H1 (cell line): Measurements from ENCODE around the gene SCNN1A. TPM values are rescaled to one million over a fixed set of nuclear protein-coding genes. Genes with fewer than 3 reads are reported as not detected.

Experiments used
- CTCF ChIA-PET: fragments of 300-600 bp; sonication (Branson Sonifier 250); formaldehyde crosslinking; loops from one replicate; lab custom pipeline; 2021; ENCODE audit not compliant: partially characterized antibody; lab: Charles Lee
- POLR2A ChIA-PET: fragments of 300-600 bp; sonication (Branson Sonifier 250); formaldehyde crosslinking; loops from one replicate; lab custom pipeline; 2021; ENCODE audit warnings: inconsistent platforms; ENCODE audit not compliant: partially characterized antibody; lab: Charles Lee
- DNase-seq, 2 experiments: peaks; one replicate each; pipeline versions ENCODE4 v3.0.0 to v3.0.0-alpha.2; 2010 to 2022; ENCODE audit warnings: low spot score in 2 of 2, low read depth in 1 of 2, mixed read lengths in 1 of 2
- FAIRE-seq: peaks from 2 replicates; lab custom pipeline; 2011; peaks lifted over from hg19 to GRCh38; lab: Jason Lieb, UNC
- H2AFZ ChIP-seq: 2 replicates; pipeline ENCODE4 v1.8.1; 2012; ENCODE audit warnings: low read length, inconsistent platforms
- H2AK5ac ChIP-seq: 2 replicates; pipeline ENCODE4 v1.6.1; 2013; ENCODE audit warnings: low read depth, low read length
- H2BK120ac ChIP-seq: replicated peaks from 2 replicates; pipeline ENCODE3; 2013; ENCODE audit warnings: low read depth, low read length, inconsistent platforms
- H2BK12ac ChIP-seq: 2 replicates; pipeline ENCODE4 v1.6.1; 2013; ENCODE audit warnings: low read depth, low read length
- H2BK15ac ChIP-seq: 2 replicates; pipeline ENCODE4 v1.6.1; 2013; ENCODE audit warnings: low read length
- H2BK20ac ChIP-seq: 2 replicates; pipeline ENCODE4 v1.6.1; 2013; ENCODE audit warnings: low read length
- H2BK5ac ChIP-seq: 2 replicates; pipeline ENCODE4 v1.6.1; 2013; ENCODE audit warnings: low read depth, low read length
- H3K14ac ChIP-seq: 2 replicates; pipeline ENCODE4 v1.6.1; 2013; ENCODE audit warnings: inconsistent platforms; ENCODE audit not compliant: insufficient read length
- H3K18ac ChIP-seq: 2 replicates; pipeline ENCODE4 v1.6.1; 2013; ENCODE audit warnings: low read length; ENCODE audit errors: extremely low read depth
- H3K23ac ChIP-seq: 2 replicates; pipeline ENCODE4 v1.6.1; 2013; ENCODE audit warnings: inconsistent platforms; ENCODE audit not compliant: insufficient read length
- H3K23me2 ChIP-seq: 2 replicates; pipeline ENCODE4 v1.6.1; 2013; ENCODE audit warnings: low read depth, low read length
- H3K27ac ChIP-seq: 2 replicates; pipeline ENCODE4 v1.6.1; 2011; ENCODE audit warnings: low read depth, low read length, inconsistent platforms
- H3K27me3 ChIP-seq, 4 experiments: replicated peaks in 1 of 4; 1 replicate in 1 of 4; 2 replicates in 3 of 4; pipeline versions ENCODE4 v1.6.1 to v1.8.1; 2011 to 2013; ENCODE audit warnings: low read length in 3 of 4, mild to moderate bottlenecking in 3 of 4, inconsistent platforms in 2 of 4, mixed read lengths in 2 of 4, moderate library complexity in 1 of 4; ENCODE audit not compliant: control insufficient read depth in 3 of 4, insufficient read depth in 3 of 4; ENCODE audit errors: extremely low read depth in 1 of 4
- H3K36me3 ChIP-seq, 4 experiments: 2 replicates each; pipeline versions ENCODE4 v1.6.1 to v1.8.1; 2011 to 2013; ENCODE audit warnings: mild to moderate bottlenecking in 4 of 4, low read length in 3 of 4, moderate library complexity in 2 of 4, control low read depth in 1 of 4, inconsistent platforms in 1 of 4; ENCODE audit not compliant: insufficient read depth in 4 of 4, control insufficient read depth in 2 of 4
- H3K4ac ChIP-seq: replicated peaks from 2 replicates; pipeline ENCODE3; 2013; ENCODE audit warnings: low read length, low read depth, mixed read lengths, inconsistent platforms; ENCODE audit not compliant: insufficient read length
- H3K4me1 ChIP-seq, 4 experiments: replicated peaks in 1 of 4; 1 replicate in 1 of 4; 2 replicates in 3 of 4; pipeline versions ENCODE4 v1.6.1 to v1.8.1; 2011 to 2013; ENCODE audit warnings: low read length in 3 of 4, inconsistent platforms in 2 of 4, mixed read lengths in 1 of 4; ENCODE audit not compliant: insufficient read depth in 4 of 4, control insufficient read depth in 3 of 4
- H3K4me2 ChIP-seq, 2 experiments: 2 replicates each; pipeline versions ENCODE4 v1.6.1 to v1.8.1; 2011 to 2013; ENCODE audit warnings: low read depth in 2 of 2, low read length in 2 of 2, control low read depth in 1 of 2, inconsistent platforms in 1 of 2, mild to moderate bottlenecking in 1 of 2; ENCODE audit not compliant: insufficient read depth in 1 of 2
- H3K4me3 ChIP-seq, 4 experiments: fragments of 200-600, 300-600 bp in 1 of 4; sonication (generic), shearing (Covaris generic), sonication (Bioruptor Twin) in 1 of 4; 2 replicates each; pipeline versions ENCODE4 v1.5.1 to v1.8.1; 2011 to 2016; ENCODE audit warnings: low read length in 4 of 4, low read depth in 3 of 4, control low read depth in 2 of 4, inconsistent platforms in 2 of 4, mild to moderate bottlenecking in 2 of 4, mixed read lengths in 1 of 4, moderate library complexity in 1 of 4; ENCODE audit not compliant: insufficient read depth in 2 of 4; ENCODE audit errors: extremely low read depth in 1 of 4
- H3K56ac ChIP-seq: replicated peaks from 2 replicates; pipeline ENCODE3; 2013; ENCODE audit warnings: low read depth, mild to moderate bottlenecking, mixed read lengths, low read length, inconsistent platforms; ENCODE audit not compliant: insufficient read length
- H3K79me1 ChIP-seq: 2 replicates; pipeline ENCODE4 v1.6.1; 2013; ENCODE audit warnings: low read depth, low read length, control low read depth
- H3K79me2 ChIP-seq, 2 experiments: 2 replicates each; pipeline versions ENCODE4 v1.6.1 to v1.8.1; 2012 to 2013; ENCODE audit warnings: low read length in 2 of 2, mild to moderate bottlenecking in 2 of 2, inconsistent platforms in 1 of 2; ENCODE audit not compliant: insufficient read depth in 2 of 2, control insufficient read depth in 1 of 2
- H3K9ac ChIP-seq, 4 experiments: replicated peaks in 1 of 4; 1 replicate in 1 of 4; 2 replicates in 3 of 4; pipeline versions ENCODE4 v1.6.1 to v1.8.1; 2011 to 2013; ENCODE audit warnings: low read depth in 3 of 4, low read length in 3 of 4, control low read depth in 2 of 4, mild to moderate bottlenecking in 2 of 4, moderate library complexity in 2 of 4, inconsistent platforms in 1 of 4; ENCODE audit errors: extremely low read depth in 1 of 4
- H3K9me3 ChIP-seq, 2 experiments: 2 replicates each; pipeline versions ENCODE4 v1.6.1 to v1.8.1; 2012 to 2013; ENCODE audit warnings: mild to moderate bottlenecking in 2 of 2, moderate library complexity in 2 of 2, control low read depth in 1 of 2, inconsistent platforms in 1 of 2, low read depth in 1 of 2, low read length in 1 of 2, mixed read lengths in 1 of 2; ENCODE audit not compliant: insufficient read depth in 2 of 2
- H4K20me1 ChIP-seq, 2 experiments: replicated peaks in 1 of 2; 2 replicates each; pipeline versions ENCODE3 to v1.8.1; 2011 to 2013; ENCODE audit warnings: inconsistent platforms in 2 of 2, low read length in 2 of 2, mild to moderate bottlenecking in 1 of 2; ENCODE audit not compliant: insufficient read depth in 2 of 2, control insufficient read depth in 1 of 2
- H4K5ac ChIP-seq: 2 replicates; pipeline ENCODE4 v1.6.1; 2013; ENCODE audit warnings: low read length, low read depth, mixed read lengths, inconsistent platforms; ENCODE audit not compliant: insufficient read length
- H4K8ac ChIP-seq: 2 replicates; pipeline ENCODE4 v1.8.0; 2013; ENCODE audit warnings: mild to moderate bottlenecking, moderate library complexity, low read length, inconsistent platforms; ENCODE audit not compliant: insufficient read depth; ENCODE audit errors: extremely low read depth
- H4K91ac ChIP-seq: replicated peaks from 2 replicates; pipeline ENCODE3; 2013; ENCODE audit warnings: low read length, mixed read lengths, inconsistent platforms; ENCODE audit not compliant: insufficient read length
- BACH1 ChIP-seq: IDR thresholded peaks from 2 replicates; pipeline ENCODE4 v1.6.1; 2012; ENCODE audit warnings: low read length, improper control_type of control experiment
- CBX8 ChIP-seq: fragments of 300-800, 300-1000 bp; sonication (generic); IDR thresholded peaks from 2 replicates; pipeline ENCODE4 v1.7.1; 2016; ENCODE audit warnings: low read depth, low read length, borderline replicate concordance
- CEBPB ChIP-seq: IDR thresholded peaks from 2 replicates; pipeline ENCODE4 v1.6.1; 2012; ENCODE audit warnings: low read depth, low read length
- CTBP2 ChIP-seq: IDR thresholded peaks from 2 replicates; pipeline ENCODE4 v1.7.0; 2011; ENCODE audit warnings: borderline replicate concordance, mild to moderate bottlenecking, moderate library complexity, mixed read lengths, low read length; ENCODE audit not compliant: insufficient read depth, insufficient read length
- EGR1 ChIP-seq: IDR thresholded peaks from 2 replicates; pipeline ENCODE4 v1.6.1; 2011; ENCODE audit warnings: low read depth, low read length, borderline replicate concordance
- GABPA ChIP-seq: IDR thresholded peaks from 2 replicates; pipeline ENCODE4 v1.6.1; 2011; ENCODE audit warnings: mild to moderate bottlenecking, low read length, moderate library complexity, borderline replicate concordance; ENCODE audit not compliant: insufficient read depth
- HDAC6 ChIP-seq: IDR thresholded peaks from one replicate; pipeline ENCODE4 v1.7.1; 2012; ENCODE audit warnings: low read depth, mild to moderate bottlenecking, inconsistent platforms, low read length, moderate library complexity
- KDM1A ChIP-seq: fragments of 200-600, 300-600 bp; sonication (generic); IDR thresholded peaks from 2 replicates; pipeline ENCODE4 v1.7.1; 2016; ENCODE audit warnings: mild to moderate bottlenecking, low read length, borderline replicate concordance
- NANOG ChIP-seq: IDR thresholded peaks from 2 replicates; pipeline ENCODE4 v1.6.1; 2011; ENCODE audit warnings: low read length, low read depth, mild to moderate bottlenecking, inconsistent platforms; ENCODE audit not compliant: insufficient read depth, poor library complexity, severe bottlenecking
- POLR2AphosphoS5 ChIP-seq: IDR thresholded peaks from 2 replicates; pipeline ENCODE4 v1.6.1; 2011; ENCODE audit warnings: low read depth, low read length
- POU5F1 ChIP-seq: IDR thresholded peaks from 2 replicates; pipeline ENCODE4 v1.6.1; 2011; ENCODE audit warnings: low read depth, mild to moderate bottlenecking, low read length, moderate library complexity
- RAD21 ChIP-seq, 2 experiments: IDR thresholded peaks in 1 of 2; conservative IDR thresholded peaks in 1 of 2; 2 replicates each; pipeline ENCODE4 v1.6.1; 2011; ENCODE audit warnings: low read depth in 2 of 2, low read length in 2 of 2, improper control_type of control experiment in 1 of 2, inconsistent platforms in 1 of 2, mild to moderate bottlenecking in 1 of 2, moderate library complexity in 1 of 2
- SP4 ChIP-seq: IDR thresholded peaks from 2 replicates; pipeline ENCODE4 v1.6.1; 2012; ENCODE audit warnings: low read length, inconsistent platforms
- YY1 ChIP-seq: IDR thresholded peaks from 2 replicates; pipeline ENCODE4 v1.6.1; 2011; ENCODE audit warnings: low read depth, mild to moderate bottlenecking, low read length
- ZNF274 ChIP-seq: IDR thresholded peaks from 2 replicates; pipeline ENCODE4 v1.7.0; 2012; ENCODE audit warnings: low read length, borderline replicate concordance; ENCODE audit errors: extremely low read depth
- WGBS, 2 experiments: shearing (Covaris generic) in 1 of 2; methylation state at CpG; one replicate each; pipeline versions ENCODE4 v1.1.6 to v1.1.7; 2013 to 2015; ENCODE audit warnings: low lambda C conversion rate in 2 of 2, mixed read lengths in 2 of 2, inconsistent platforms in 1 of 2, low coverage in 1 of 2, missing lambda C conversion rate in 1 of 2; ENCODE audit not compliant: insufficient replicate concordance in 2 of 2, insufficient coverage in 1 of 2, insufficient read length in 1 of 2; ENCODE audit errors: extremely low coverage in 1 of 2, missing lambda C conversion rate in 1 of 2; 5-methylcytosine and 5-hydroxymethylcytosine counted together
- polyA plus RNA-seq, 7 experiments: library from polyadenylated mRNA; depleted of rRNA in 3 of 7; stranded (reverse) in 5 of 7; unstranded in 2 of 7; fragments of >200 nt in 5 of 7; fragments of 200-250 nt in 2 of 7; gene quantifications; 1 replicate in 5 of 7; 2 replicates in 1 of 7; 4 replicates in 1 of 7; pipeline versions ENCODE4 v1.2.1 to v1.2.3, GENCODE V29; 2011 to 2013; ENCODE audit warnings: missing spikeins in 2 of 7, mixed read lengths in 2 of 7
- total RNA-seq: library from RNA; stranded (reverse); fragmentation: NEBNext Ultra II Directional; extraction: Animal tissue kit (Norgen Biotek cat#: 25700); gene quantifications from 2 replicates; pipeline ENCODE4 v1.2.1, GENCODE V29; 2021

SCNN1A gene
- total and polyA plus RNA-seq, 2 of the 8 experiments (the other 6 are each of a cell fraction or from before 2014, with no cell fraction given) = 85.5 to 156 TPM

GRCh38 chr12:6297170-6297569, 78.2 kb downstream of the SCNN1A start:
- ChIA-PET POLR2A (no interaction called here), CTCF (interaction anchor here (0.6 to 2.2 kb wide), 8 partner anchors 11 to 309 kb away, joined by 3 to 9 read pairs (median 3); no protein-coding TSS in a partner anchor)
- no peaks in the 10 kb centered on the region for H3K23me2 ChIP-seq
- H3K36me3 ChIP-seq = no peaks in the 10 kb centered on the region
- no peak overlapping the region for H4K5ac ChIP-seq
- H3K23ac ChIP-seq = no peak overlapping the region
- FAIRE-seq = no peak
- peaks cover 0 to 5% (median 0%) of the 10 kb centered on the region in 4 experiments; a peak in 1 of 7 replicates for H3K4me1 ChIP-seq
- no peak overlapping the region for H3K27ac ChIP-seq
- no peak overlapping the region for H2BK15ac ChIP-seq
- H3K9me3 ChIP-seq = no peaks in the 10 kb centered on the region
- no peak overlapping the region for H2AFZ ChIP-seq
- H3K56ac ChIP-seq = no peak overlapping the region
- no peaks in the 10 kb centered on the region for H3K79me2 ChIP-seq
- H3K4me2 ChIP-seq = no peak overlapping the region
- no peak overlapping the region for H3K18ac ChIP-seq
- TF ChIP-seq YY1 (no peak), EGR1 (no peak), BACH1 (no peak), RAD21 (IDR thresholded peaks at IDR 0.05 in 1 of 2, conservative IDR thresholded peaks at IDR 0.05 in 1 of 2; ENCODE audit: low read depth in 2 of 2, low read length in 2 of 2) (no peak), KDM1A (no peak), HDAC6 (no peak), ZNF274 (no peak), CTBP2 (no peak), POU5F1 (no peak), GABPA (no peak), SP4 (no peak), POLR2AphosphoS5 (no peak), CBX8 (no peak), NANOG (no peak), CEBPB (no peak)
- H2BK5ac ChIP-seq = no peak overlapping the region
- DNase-seq = no peak
- 96% methylated on average over 9 of the region's 10 CpGs; no CpG with 5 or more reads in 1 of the 2 experiments for WGBS, 2 experiments
- no peak overlapping the region for H2BK12ac ChIP-seq
- 0 out of 2 replicates have a peak overlapping the region, but pooled peaks have one; percentile 24 for H2AK5ac ChIP-seq
- H3K27me3 ChIP-seq = no peaks in the 10 kb centered on the region
- H2BK20ac ChIP-seq = no peak overlapping the region
- H4K20me1 ChIP-seq = no peaks in the 10 kb centered on the region
- no peak overlapping the region for H3K4ac ChIP-seq
- no peak overlapping the region for H3K14ac ChIP-seq
- H4K8ac ChIP-seq = no peak overlapping the region
- no peak overlapping the region for H4K91ac ChIP-seq
- no peak overlapping the region for H3K9ac ChIP-seq
- H2BK120ac ChIP-seq = no peak overlapping the region
- H3K79me1 ChIP-seq = no peaks in the 10 kb centered on the region
- no peak overlapping the region for H3K4me3 ChIP-seq
